HepG2 (cell line): Measurements from ENCODE around the gene PRICKLE3. TPM values are rescaled to one million over a fixed set of nuclear protein-coding genes. Genes with fewer than 3 reads are reported as not detected.

Source experiments
- AFF4 ChIP-seq: sonication (generic); formaldehyde crosslinking; IDR thresholded peaks from 2 replicates; pipeline ENCODE4 v1.4.0; 2020; ENCODE audit warnings: missing genetic modification reagents
- AKNA ChIP-seq: sonication (generic); formaldehyde crosslinking; IDR thresholded peaks from 2 replicates; pipeline ENCODE4 v1.4.0; 2020; ENCODE audit warnings: missing genetic modification reagents, borderline replicate concordance
- ARNT ChIP-seq: fragments of 450-650 bp; IDR thresholded peaks from 2 replicates; pipeline ENCODE4 v1.6.1; 2017
- ARNTL ChIP-seq: sonication (generic); formaldehyde crosslinking; IDR thresholded peaks from 2 replicates; pipeline ENCODE4 v1.4.0; 2020; ENCODE audit warnings: mild to moderate bottlenecking, missing genetic modification reagents
- CTCF ChIP-seq: sonication (generic); formaldehyde crosslinking; IDR thresholded peaks from 2 replicates; pipeline ENCODE4 v1.5.0; 2020; ENCODE audit warnings: mild to moderate bottlenecking, missing genetic modification reagents, moderate library complexity
- MED1 ChIP-seq: sonication (generic); formaldehyde crosslinking; IDR thresholded peaks from 2 replicates; pipeline ENCODE4 v1.4.0; 2020; ENCODE audit warnings: missing genetic modification reagents
- MED8 ChIP-seq: sonication (generic); formaldehyde crosslinking; IDR thresholded peaks from 2 replicates; pipeline ENCODE4 v1.8.1; 2023; ENCODE audit warnings: mild to moderate bottlenecking, missing genetic modification reagents; ENCODE audit not compliant: insufficient replicate concordance
- NFAT5 ChIP-seq: sonication (generic); formaldehyde crosslinking; IDR thresholded peaks from 2 replicates; pipeline ENCODE4 v1.4.0; 2020; ENCODE audit warnings: missing genetic modification reagents
- SYNCRIP ChIP-seq: fragments of 200-400 bp; formaldehyde crosslinking; IDR thresholded peaks from 2 replicates; pipeline ENCODE4 v1.6.1; 2018; ENCODE audit warnings: mild to moderate bottlenecking, low read depth, low read length; ENCODE audit not compliant: insufficient read depth
- ZFP36 ChIP-seq: fragments of 150-350 bp; IDR thresholded peaks from 2 replicates; pipeline ENCODE4 v1.6.1; 2018; ENCODE audit warnings: borderline replicate concordance, low read length, low read depth; ENCODE audit not compliant: partially characterized antibody
- ZNF143 ChIP-seq: sonication (generic); formaldehyde crosslinking; IDR thresholded peaks from 2 replicates; pipeline ENCODE4 v1.4.0; 2020; ENCODE audit warnings: missing genetic modification reagents
- ZNF224 ChIP-seq: sonication (generic); formaldehyde crosslinking; IDR thresholded peaks from 2 replicates; pipeline ENCODE4 v1.5.0; 2020; ENCODE audit warnings: mild to moderate bottlenecking, missing genetic modification reagents
- polyA plus RNA-seq, 8 experiments: library from polyadenylated mRNA; depleted of rRNA in 3 of 8; stranded (reverse) in 7 of 8; unstranded in 1 of 8; fragments of >200 nt; fragmentation: Illumina TruSeq in 4 of 8; extraction: Trizol in 4 of 8; gene quantifications; 2 replicates each; pipeline versions ENCODE4 v1.2.1 to v1.2.3, GENCODE V29; 2011 to 2016; ENCODE audit warnings: low read depth in 4 of 8, missing spikeins in 1 of 8, mixed read lengths in 1 of 8; ENCODE audit not compliant: insufficient read depth in 1 of 8
- total RNA-seq, 5 experiments: library from RNA; depleted of rRNA; stranded (reverse); fragments of >200 nt; fragmentation: Illumina TruSeq; extraction: Trizol; gene quantifications; 2 replicates each; pipeline ENCODE4 v1.2.3, GENCODE V29; 2016; ENCODE audit warnings: low read depth in 1 of 5

Gene PRICKLE3
- total and polyA plus RNA-seq, 2 of the 13 experiments (the other 11 are each of a cell fraction or from before 2014, with no cell fraction given), result 2.6 TPM

GRCh38 chrX:49186125-49187027, at the start of gene PRICKLE3 (continued):
- TF ChIP-seq ARNTL (CRISPR knock-in tag) (no peak), ZNF143 (0 out of 2 replicates have a peak, but pooled peaks have one; percentile 33), AKNA (CRISPR knock-in tag) (no peak), ZFP36 (no peak), CTCF (CRISPR knock-in tag) (peak; percentile 84), NFAT5 (no peak), AFF4 (CRISPR knock-in tag) (no peak), SYNCRIP (no peak), MED8 (CRISPR knock-in tag) (peak; percentile 42), ARNT (no peak), MED1 (CRISPR knock-in tag) (no peak; the same call in 1 of the 2 replicates), ZNF224 (CRISPR knock-in tag) (no peak)
